IPS-18c (cell line): ENCODE results near the gene TNFRSF9.

Experiments used
- H3K4me3 ChIP-seq: 2 replicates; pipeline ENCODE4 v1.7.0; 2013; ENCODE audit warnings: low read depth, mild to moderate bottlenecking, low read length, moderate library complexity; ENCODE audit not compliant: insufficient read depth
- H3K9me3 ChIP-seq: one replicate; pipeline ENCODE4 v1.6.1; 2013; ENCODE audit warnings: mild to moderate bottlenecking, low read length, moderate library complexity; ENCODE audit not compliant: control insufficient read depth, insufficient read depth

The TNFRSF9 gene

GRCh38 chr1:7898962-7899361, 41.7 kb downstream of the TNFRSF9 start:
- H3K4me3 ChIP-seq: no peak overlapping the region

GRCh38 chr1:7896994-7897393, 43.6 kb downstream of the TNFRSF9 start:
- Histone ChIP-seq H3K4me3 (no peak overlapping the region), H3K9me3 (no peaks in the 10 kb centered on the region)

More at GRCh38 chr1:7898962-7899361, 41.7 kb downstream of the TNFRSF9 start:
- H3K9me3 ChIP-seq: no peaks in the 10 kb centered on the region

GRCh38 chr1:7893529-7894180, 47.0 kb downstream of the TNFRSF9 start:
- no peak overlapping the region for H3K4me3 ChIP-seq

GRCh38 chr1:7891804-7892203, 48.8 kb downstream of the TNFRSF9 start:
- H3K9me3 ChIP-seq: no peaks in the 10 kb centered on the region
- no peak overlapping the region for H3K4me3 ChIP-seq

More at GRCh38 chr1:7893529-7894180, 47.0 kb downstream of the TNFRSF9 start:
- H3K9me3 ChIP-seq: no peaks in the 10 kb centered on the region

GRCh38 chr1:7890853-7891252, 49.8 kb downstream of the TNFRSF9 start:
- no peak overlapping the region for H3K4me3 ChIP-seq
- no peaks in the 10 kb centered on the region for H3K9me3 ChIP-seq

- Histone ChIP-seq H3K9me3 (no peaks in the 10 kb centered on the region), H3K4me3 (no peak overlapping the region)
Measured at GRCh38 chr1:7888248-7889081, 52.2 kb downstream of the TNFRSF9 start.

- H3K9me3 ChIP-seq: no peaks in the 10 kb centered on the region
- H3K4me3 ChIP-seq: no peak overlapping the region
Measured at GRCh38 chr1:7886405-7886745, 54.3 kb downstream of the TNFRSF9 start.

GRCh38 chr1:7885513-7886404, 54.9 kb downstream of the TNFRSF9 start:
- Histone ChIP-seq H3K4me3 (no peak overlapping the region), H3K9me3 (no peaks in the 10 kb centered on the region)

GRCh38 chr1:7884757-7885156, 55.9 kb downstream of the TNFRSF9 start:
- Histone ChIP-seq H3K4me3 (no peak overlapping the region), H3K9me3 (no peaks in the 10 kb centered on the region)

- no peaks in the 10 kb centered on the region for H3K9me3 ChIP-seq
- H3K4me3 ChIP-seq: no peak overlapping the region
Measured at GRCh38 chr1:7879228-7879627, 61.4 kb downstream of the TNFRSF9 start.

GRCh38 chr1:7878027-7878426, 62.6 kb downstream of the TNFRSF9 start:
- Histone ChIP-seq H3K4me3 (no peak overlapping the region), H3K9me3 (no peaks in the 10 kb centered on the region)

GRCh38 chr1:7873801-7874795, 66.5 kb downstream of the TNFRSF9 start:
- Histone ChIP-seq H3K9me3 (no peaks in the 10 kb centered on the region), H3K4me3 (no peak overlapping the region)

- no peaks in the 10 kb centered on the region for H3K9me3 ChIP-seq
- H3K4me3 ChIP-seq: no peak overlapping the region
Measured at GRCh38 chr1:7871136-7871535, 69.5 kb downstream of the TNFRSF9 start.

GRCh38 chr1:7869136-7869920, 71.3 kb downstream of the TNFRSF9 start:
- Histone ChIP-seq H3K9me3 (no peaks in the 10 kb centered on the region), H3K4me3 (no peak overlapping the region)

GRCh38 chr1:7868070-7868780, 72.4 kb downstream of the TNFRSF9 start:
- H3K9me3 ChIP-seq: no peaks in the 10 kb centered on the region
- H3K4me3 ChIP-seq: no peak overlapping the region
